Esophagus mucosa (tissue), 1 donor: ENCODE measurements around the gene ARHGAP6. TPM values are rescaled to one million over a fixed set of nuclear protein-coding genes. Genes with fewer than 3 reads are reported as not detected.
"Not testable (repeated sequence)": the region's sequence is repeated elsewhere in the genome, so short reads cannot be mapped to it uniquely, and the experiment has no call there.

Source experiments
- ATAC-seq: fragments of 200-7000 bp; cut with Tn5 transposase; one replicate; pipeline ENCODE4 v1.9.1; 2020
- total RNA-seq: library from RNA; stranded (reverse); gene quantifications from one replicate; pipeline ENCODE4 v1.2.4, GENCODE V29; 2023
- donor health status: DM: yes; HTN: yes; CAD: no.

ARHGAP6 gene
- total RNA-seq, 1 donor from 2014 or later, result 0.56 TPM

- no peak for ATAC-seq
Measured at GRCh38 chrX:11648705-11649519, 16.8 kb downstream of the ARHGAP6 start.

GRCh38 chrX:11647138-11647537, 18.6 kb downstream of the ARHGAP6 start:
- ATAC-seq, result no peak

- no peak for ATAC-seq
Measured at GRCh38 chrX:11641349-11642065, 24.2 kb downstream of the ARHGAP6 start.

- ATAC-seq, result no peak
Measured at GRCh38 chrX:11640089-11640488, 25.6 kb downstream of the ARHGAP6 start.

GRCh38 chrX:11632732-11633131, 33.0 kb downstream of the ARHGAP6 start:
- no peak for ATAC-seq

- ATAC-seq, result no peak
Measured at GRCh38 chrX:11629593-11630211, 36.0 kb downstream of the ARHGAP6 start.

- ATAC-seq, result no peak
Measured at GRCh38 chrX:11628399-11628798, 37.3 kb downstream of the ARHGAP6 start.

GRCh38 chrX:11626351-11626750, 39.4 kb downstream of the ARHGAP6 start:
- no peak for ATAC-seq

GRCh38 chrX:11619441-11619840, 46.3 kb downstream of the ARHGAP6 start:
- ATAC-seq, result no peak

- not testable (repeated sequence) for ATAC-seq
Measured at GRCh38 chrX:11614253-11614652, 51.5 kb downstream of the ARHGAP6 start.

- no peak for ATAC-seq
Measured at GRCh38 chrX:11611965-11612364, 53.8 kb downstream of the ARHGAP6 start.

- no peak for ATAC-seq
Measured at GRCh38 chrX:11611161-11611560, 54.6 kb downstream of the ARHGAP6 start.

GRCh38 chrX:11609109-11609508, 56.6 kb downstream of the ARHGAP6 start:
- ATAC-seq, result no peak

- no peak for ATAC-seq
Measured at GRCh38 chrX:11606408-11606807, 59.3 kb downstream of the ARHGAP6 start.

- no peak for ATAC-seq
Measured at GRCh38 chrX:11600578-11600977, 65.1 kb downstream of the ARHGAP6 start.

GRCh38 chrX:11597479-11597878, 68.2 kb downstream of the ARHGAP6 start:
- no peak for ATAC-seq

- no peak for ATAC-seq
Measured at GRCh38 chrX:11591723-11592346, 73.9 kb downstream of the ARHGAP6 start.

- ATAC-seq, result no peak
Measured at GRCh38 chrX:11589641-11590040, 76.1 kb downstream of the ARHGAP6 start.

- no peak for ATAC-seq
Measured at GRCh38 chrX:11588097-11588496, 77.6 kb downstream of the ARHGAP6 start.

GRCh38 chrX:11585174-11585573, 80.5 kb downstream of the ARHGAP6 start:
- no peak for ATAC-seq

- ATAC-seq, result no peak
Measured at GRCh38 chrX:11580789-11581188, 84.9 kb downstream of the ARHGAP6 start.

GRCh38 chrX:11579636-11580600, 85.8 kb downstream of the ARHGAP6 start:
- no peak for ATAC-seq
